SK-N-SH (cell line): ENCODE data around the gene ADAM11. TPM values are rescaled to one million over a fixed set of nuclear protein-coding genes. Genes with fewer than 3 reads are reported as not detected.
"Not testable (repeated sequence)": the region's sequence is repeated elsewhere in the genome, so short reads cannot be mapped to it uniquely, and the experiment has no call there.

Experiments used
- CTCF ChIA-PET: fragments of 300-600, 350-600 bp; formaldehyde crosslinking; extraction: SDS; loops from one replicate; lab custom pipeline; 2021; lab: Yijun Ruan, JAX
- POLR2A ChIA-PET: fragments of 350-600 bp; sonication (Branson Sonifier 250); formaldehyde crosslinking; extraction: SDS; loops from one replicate; lab custom pipeline; 2020; ENCODE audit warnings: antibody characterized with exemption, inconsistent platforms; lab: Yijun Ruan, JAX
- DNase-seq: peaks from one replicate; pipeline ENCODE4 v3.0.0; 2012
- H2AFZ ChIP-seq: fragments of 200-600 bp; sonication (generic); 2 replicates; pipeline ENCODE4 v1.8.1; 2016; ENCODE audit warnings: antibody characterized with exemption, mild to moderate bottlenecking, low read depth
- H3F3A ChIP-seq: fragments of 200-600 bp; sonication (generic); replicated peaks from 2 replicates; pipeline ENCODE3; 2016; ENCODE audit warnings: antibody characterized with exemption, mild to moderate bottlenecking; ENCODE audit not compliant: insufficient read depth
- H3K27ac ChIP-seq, 2 experiments: fragments of 200-500 bp in 1 of 2; fragments of 200-600 bp in 1 of 2; sonication (Bioruptor generic) in 1 of 2; sonication (generic), shearing (Covaris generic) in 1 of 2; 2 replicates each; pipeline versions ENCODE4 v1.5.1 to v1.6.1; 2014 to 2016; ENCODE audit warnings: low read depth in 2 of 2, inconsistent platforms in 1 of 2, low read length in 1 of 2, mild to moderate bottlenecking in 1 of 2, mixed read lengths in 1 of 2
- H3K27me3 ChIP-seq: fragments of 200-600 bp; sonication (generic), shearing (Covaris generic); 2 replicates; pipeline ENCODE4 v1.6.1; 2016; ENCODE audit warnings: mixed run types; ENCODE audit not compliant: insufficient read depth
- H3K36me3 ChIP-seq, 2 experiments: fragments of 200-500 bp in 1 of 2; fragments of 200-600 bp in 1 of 2; sonication (Bioruptor generic) in 1 of 2; sonication (generic) in 1 of 2; replicated peaks in 1 of 2; 2 replicates each; pipeline versions ENCODE3 to v1.5.1; 2014 to 2016; ENCODE audit warnings: low read length in 1 of 2, mild to moderate bottlenecking in 1 of 2; ENCODE audit not compliant: insufficient read depth in 2 of 2, control insufficient read depth in 1 of 2
- H3K4me1 ChIP-seq, 2 experiments: fragments of 200-500 bp in 1 of 2; fragments of 200-600 bp in 1 of 2; sonication (Bioruptor generic) in 1 of 2; sonication (generic), shearing (Covaris generic) in 1 of 2; 2 replicates each; pipeline versions ENCODE4 v1.5.1 to v1.6.1; 2014 to 2016; ENCODE audit warnings: low read depth in 1 of 2, low read length in 1 of 2, mixed run types in 1 of 2; ENCODE audit not compliant: insufficient read depth in 2 of 2, control insufficient read depth in 1 of 2
- H3K4me2 ChIP-seq: fragments of 200-600 bp; sonication (generic), shearing (Covaris generic); 2 replicates; pipeline ENCODE4 v1.6.1; 2017; ENCODE audit warnings: mixed run types
- H3K4me3 ChIP-seq, 2 experiments: fragments of 200-500 bp in 1 of 2; fragments of 200-600 bp in 1 of 2; sonication (Bioruptor generic) in 1 of 2; sonication (generic), shearing (Covaris generic) in 1 of 2; 2 replicates each; pipeline versions ENCODE4 v1.5.1 to v1.8.1; 2014 to 2016; ENCODE audit warnings: low read depth in 2 of 2, inconsistent platforms in 1 of 2, low read length in 1 of 2, mild to moderate bottlenecking in 1 of 2, mixed read lengths in 1 of 2, moderate library complexity in 1 of 2
- H3K79me2 ChIP-seq: fragments of 200-600 bp; sonication (generic); 2 replicates; pipeline ENCODE4 v1.8.1; 2017; ENCODE audit warnings: mild to moderate bottlenecking; ENCODE audit not compliant: insufficient read depth
- H3K9ac ChIP-seq: fragments of 200-600 bp; sonication (generic); 2 replicates; pipeline ENCODE4 v1.6.1; 2017; ENCODE audit warnings: mixed run types
- H3K9me2 ChIP-seq: fragments of 200-600 bp; sonication (generic); 2 replicates; pipeline ENCODE4 v1.6.1; 2017; ENCODE audit warnings: mixed run types
- H3K9me3 ChIP-seq: fragments of 200-600 bp; sonication (generic); 2 replicates; pipeline ENCODE4 v1.6.1; 2017; ENCODE audit warnings: mixed run types, mild to moderate bottlenecking, moderate library complexity
- H4K20me1 ChIP-seq: fragments of 200-600 bp; sonication (generic); 2 replicates; pipeline ENCODE4 v1.6.1; 2017; ENCODE audit warnings: mild to moderate bottlenecking, mixed run types; ENCODE audit not compliant: insufficient read depth
- EP300 ChIP-seq, 2 experiments: IDR thresholded peaks; 2 replicates each; pipeline versions ENCODE4 v1.4.0 to v1.6.1; 2012; ENCODE audit warnings: borderline replicate concordance in 1 of 2, low read depth in 1 of 2, low read length in 1 of 2
- IRF3 ChIP-seq: fragments of 150-350 bp; IDR thresholded peaks from 2 replicates; pipeline ENCODE4 v1.6.1; 2016; ENCODE audit warnings: mild to moderate bottlenecking, low read depth, low read length
- MEF2A ChIP-seq: IDR thresholded peaks from 2 replicates; pipeline ENCODE4 v1.4.0; 2012; ENCODE audit warnings: low read depth, borderline replicate concordance
- RAD21 ChIP-seq: IDR thresholded peaks from 2 replicates; pipeline ENCODE4 v1.6.1; 2012; ENCODE audit warnings: mild to moderate bottlenecking, low read length
- WGBS: methylation state at CpG from one replicate; pipeline ENCODE4 v1.1.6; 2017; ENCODE audit warnings: low lambda C conversion rate; 5-methylcytosine and 5-hydroxymethylcytosine counted together
- polyA plus RNA-seq, 3 experiments: library from polyadenylated mRNA; depleted of rRNA; stranded (reverse); fragments of >200 nt; gene quantifications; 2 replicates each; pipeline ENCODE4 v1.2.3, GENCODE V29; 2012

Gene ADAM11
- polyA plus RNA-seq, 1 of the 3 experiments (the other 2 are of a cell fraction), result 2.5 TPM

DNA sequence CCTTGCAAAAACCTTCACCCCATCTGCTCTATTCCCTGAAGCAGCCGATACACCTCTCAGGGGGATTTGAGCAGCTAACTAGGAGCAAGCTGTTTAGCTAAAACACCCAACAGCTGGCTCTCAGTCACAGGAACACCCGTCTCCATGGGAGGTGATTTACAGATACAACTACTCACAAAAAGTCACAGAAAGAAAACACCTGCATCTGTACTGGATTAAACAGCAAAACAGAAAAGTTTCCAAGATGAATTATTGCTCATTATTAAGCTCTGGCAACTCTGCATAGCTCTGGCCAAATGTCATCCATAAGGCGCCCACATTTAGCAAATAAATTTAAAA lies 49.0 kb downstream of the ADAM11 start:
- no peak for DNase-seq
- H3K9ac ChIP-seq, result 0 out of 2 replicates have a peak overlapping the region, but pooled peaks have one; percentile 17
- TF ChIP-seq EP300 (IDR thresholded peaks at IDR 0.05; ENCODE audit: borderline replicate concordance in 1 of 2, low read depth in 1 of 2, low read length in 1 of 2), result peak in 1 of 2 experiments; percentile 11; a peak in 1 of 4 replicates
- TF ChIP-seq MEF2A, result no peak
- no peak overlapping the region for H2AFZ ChIP-seq
- H3K4me3 ChIP-seq, result no peak overlapping the region
- ChIA-PET POLR2A (no interaction called here), CTCF (interaction anchor here (0.9 to 7.0 kb wide), 4 partner anchors 10 to 48 kb away, joined by 3 to 37 read pairs (median 3); no protein-coding TSS in a partner anchor)
- H3K27me3 ChIP-seq, result no peaks in the 10 kb centered on the region
- H3F3A ChIP-seq, result peaks cover 10% of the 10 kb centered on the region
- peaks cover 25 to 37% of the 10 kb centered on the region in 2 experiments for H3K36me3 ChIP-seq
- peaks cover 100% of the 10 kb centered on the region for H3K79me2 ChIP-seq
- H3K27ac ChIP-seq, result peak overlapping the region; percentile 5 to 44; a peak in 3 of 4 replicates
- H3K4me1 ChIP-seq, result peaks cover 6 to 11% of the 10 kb centered on the region in 2 experiments; a peak in 3 of 4 replicates
- H4K20me1 ChIP-seq, result peaks cover 29% of the 10 kb centered on the region
- no peaks in the 10 kb centered on the region for H3K9me3 ChIP-seq
- WGBS, result 70% methylated on average over 3 of the region's 3 CpGs
- peak overlapping the region; percentile 42; the same call in 1 of the 2 replicates for H3K4me2 ChIP-seq
- no peaks in the 10 kb centered on the region for H3K9me2 ChIP-seq

GRCh38 chr17:44808156-44808555 lies 49.4 kb downstream of the ADAM11 start:
- Histone ChIP-seq H4K20me1 (peaks cover 32% of the 10 kb centered on the region), H3K4me2 (peak overlapping the region; percentile 42; the same call in 1 of the 2 replicates), H3K4me3 (no peak overlapping the region), H3K79me2 (peaks cover 100% of the 10 kb centered on the region), H3F3A (peaks cover 10% of the 10 kb centered on the region), H3K4me1 (peaks cover 6 to 11% of the 10 kb centered on the region in 2 experiments; a peak in 3 of 4 replicates), H3K27me3 (no peaks in the 10 kb centered on the region), H3K9ac (0 out of 2 replicates have a peak overlapping the region, but pooled peaks have one; percentile 17), H3K9me2 (no peaks in the 10 kb centered on the region), H3K36me3 (peaks cover 23 to 35% of the 10 kb centered on the region in 2 experiments), H3K27ac (peak overlapping the region in 1 of 2 experiments; percentile 44; a peak in 1 of 4 replicates), H3K9me3 (no peaks in the 10 kb centered on the region), H2AFZ (no peak overlapping the region)
- 90% methylated on average over 4 of the region's 4 CpGs for WGBS
- DNase-seq, result no peak
- no peak for TF ChIP-seq RAD21
- TF ChIP-seq IRF3, result no peak
- ChIA-PET POLR2A (no interaction called here), CTCF (interaction anchor here (0.9 to 7.0 kb wide), 4 partner anchors 10 to 48 kb away, joined by 3 to 37 read pairs (median 3); no protein-coding TSS in a partner anchor)

GRCh38 chr17:44808656-44809388 lies 50.0 kb downstream of the ADAM11 start:
- H3K4me2 ChIP-seq, H2AFZ ChIP-seq, POLR2A ChIA-PET, H3K9me2 ChIP-seq, H3K9ac ChIP-seq, H3K4me3 ChIP-seq, DNase-seq, H3K9me3 ChIP-seq, H3K27me3 ChIP-seq: not testable (repeated sequence)
- Histone ChIP-seq H3K27ac (peak overlapping the region in 1 of 2 experiments; percentile 44; a peak in 1 of 4 replicates), H3K36me3 (peaks cover 17 to 29% of the 10 kb centered on the region in 2 experiments), H3F3A (peaks cover 12% of the 10 kb centered on the region), H3K4me1 (peaks cover 6 to 15% of the 10 kb centered on the region in 2 experiments; a peak in 3 of 4 replicates), H3K79me2 (peaks cover 100% of the 10 kb centered on the region), H4K20me1 (peaks cover 33% of the 10 kb centered on the region)
- WGBS, result 99% methylated on average over 9 of the region's 9 CpGs
- CTCF ChIA-PET, result interaction anchor here (0.9 to 7.0 kb wide), 4 partner anchors 11 to 49 kb away, joined by 3 to 37 read pairs (median 3); no protein-coding TSS in a partner anchor
